HTR-8/SVneo (cell line): Measurements from ENCODE around the gene VAV1.

Experiments
- DNase-seq: peaks from one replicate; pipeline ENCODE4 v3.0.0; 2011; ENCODE audit warnings: low spot score, mixed read lengths; ENCODE audit not compliant: insufficient read length
- FAIRE-seq: peaks from 2 replicates; lab custom pipeline; 2011; peaks lifted over from hg19 to GRCh38; lab: Jason Lieb, UNC

The VAV1 gene

DNA sequence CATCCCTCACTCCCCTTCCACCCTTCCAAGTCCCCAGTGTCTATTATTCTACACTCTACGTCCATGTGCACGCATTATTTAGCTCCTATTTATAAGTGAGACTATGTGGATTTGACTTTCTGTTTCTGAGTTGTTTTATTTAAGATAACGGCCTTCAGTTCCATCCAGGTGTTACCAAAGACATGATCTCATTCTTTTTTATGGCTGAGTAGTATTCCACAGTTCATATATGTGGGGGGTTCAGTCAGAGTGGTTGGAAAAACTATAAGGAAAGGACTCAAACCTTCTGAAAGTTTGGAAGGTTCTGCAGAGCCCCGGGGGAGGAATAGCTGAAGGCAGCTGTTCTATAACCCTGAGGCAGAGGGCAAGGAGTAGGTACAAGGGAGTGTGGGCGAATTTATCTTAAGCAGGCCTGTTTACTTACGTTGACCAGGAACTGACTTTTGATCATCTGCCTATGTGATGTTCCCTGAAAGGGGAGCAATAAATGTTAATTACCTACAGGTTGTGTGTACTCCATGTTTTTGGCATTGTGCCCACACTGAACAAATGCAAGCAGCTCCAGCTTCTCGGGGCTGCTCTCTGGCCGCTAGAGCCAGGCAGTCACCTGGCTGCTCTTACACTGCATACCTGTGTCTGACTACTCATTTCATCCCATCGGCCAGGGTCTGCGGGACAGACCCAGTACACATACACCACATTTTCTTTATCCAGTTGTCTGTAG is 101.4 kb downstream of the VAV1 start:
- DNase-seq: no peak
- no peak for FAIRE-seq

DNA sequence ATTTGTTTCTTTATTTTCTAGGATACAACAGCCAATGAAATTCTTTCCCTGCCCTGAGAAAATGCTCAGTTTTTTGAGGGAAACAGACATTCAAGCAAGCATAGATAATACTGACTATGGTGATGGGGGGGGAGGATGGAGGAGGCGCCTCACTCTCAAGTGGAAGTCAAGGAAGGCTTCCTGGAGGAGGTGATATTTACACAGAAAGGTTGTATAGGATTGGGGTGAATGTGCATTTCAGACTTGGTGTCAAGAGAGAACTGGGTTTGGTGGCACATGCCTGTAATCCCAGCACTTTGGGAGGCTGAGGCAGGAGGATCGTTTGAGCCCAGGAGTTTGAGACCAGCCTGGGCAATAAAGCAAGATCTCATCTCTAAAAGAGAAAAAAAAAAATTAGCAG is 102.7 kb downstream of the VAV1 start:
- no peak for FAIRE-seq

DNA sequence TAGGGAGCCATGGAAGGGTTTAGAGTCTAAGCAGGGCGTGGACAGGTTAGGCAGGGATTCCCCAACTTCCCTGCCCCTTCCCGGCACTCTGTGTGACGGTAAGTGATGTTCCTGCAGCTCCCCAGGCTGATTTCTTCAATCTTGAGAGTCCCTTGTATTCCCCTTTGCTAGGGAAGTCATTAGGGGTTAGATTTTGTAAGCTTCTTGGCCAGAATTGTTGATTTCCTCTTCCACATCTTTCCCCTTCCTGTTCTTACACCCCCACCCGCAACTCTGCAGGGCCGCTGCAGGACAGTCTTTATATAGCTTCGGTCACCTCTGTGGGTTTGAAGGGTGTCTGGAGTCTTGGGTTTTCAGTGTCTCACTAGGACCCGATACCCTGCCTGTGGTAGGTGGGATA is 104.2 kb downstream of the VAV1 start:
- FAIRE-seq (no peak), DNase-seq (no peak)

More for the DNA sequence above, 102.7 kb downstream of the VAV1 start:
- no peak for DNase-seq

DNA sequence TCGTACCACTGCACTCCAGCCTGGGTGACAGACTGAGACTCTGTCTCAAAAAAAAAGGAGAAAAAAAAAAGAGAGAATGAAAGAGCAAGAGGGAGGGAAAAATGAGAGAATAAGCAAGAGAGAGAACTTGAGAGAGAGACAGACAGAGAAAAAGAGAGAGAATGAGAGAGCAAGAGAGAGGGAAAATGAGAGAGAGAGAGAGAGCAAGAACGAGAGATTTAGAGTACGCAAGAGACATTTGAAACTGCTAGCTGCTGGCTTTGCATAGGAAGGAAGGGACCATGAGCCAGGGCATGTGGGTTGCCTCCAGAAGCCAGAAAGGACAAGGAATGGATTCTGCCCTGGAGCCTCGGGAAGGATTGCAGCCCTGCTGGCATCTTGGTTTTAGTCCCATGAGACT is 105.3 kb downstream of the VAV1 start:
- no peak for FAIRE-seq
- no peak for DNase-seq

DNA sequence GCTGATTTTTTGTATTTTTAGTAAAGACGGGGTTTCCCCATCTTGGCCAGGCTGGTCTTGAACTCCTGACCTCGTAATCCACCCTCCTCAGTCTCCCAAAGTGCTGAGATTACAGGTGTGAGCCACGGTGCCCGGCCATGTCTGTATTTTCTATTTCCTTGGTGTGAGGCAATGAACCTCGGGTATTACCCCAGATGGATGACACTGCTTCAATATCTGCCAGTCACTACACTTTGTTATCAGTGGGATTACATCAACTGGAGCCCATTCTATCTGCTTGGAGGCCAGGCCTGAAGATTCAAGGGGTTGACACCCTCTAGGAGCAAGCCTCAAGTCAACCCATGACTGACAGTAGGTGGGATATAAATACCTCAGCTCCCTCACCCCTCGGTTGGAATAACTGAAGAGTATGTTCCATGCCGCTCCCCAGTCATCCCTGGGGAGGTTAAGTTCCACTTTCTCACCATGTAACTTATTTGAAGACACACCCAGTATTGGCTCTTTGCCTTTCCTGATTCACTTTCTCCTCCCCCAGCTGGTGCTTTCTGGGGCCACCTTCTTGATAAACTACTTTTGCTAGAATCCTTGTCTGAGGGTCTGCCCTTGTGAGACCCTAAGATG is 113.9 kb downstream of the VAV1 start:
- FAIRE-seq: no peak
- no peak for DNase-seq

DNA sequence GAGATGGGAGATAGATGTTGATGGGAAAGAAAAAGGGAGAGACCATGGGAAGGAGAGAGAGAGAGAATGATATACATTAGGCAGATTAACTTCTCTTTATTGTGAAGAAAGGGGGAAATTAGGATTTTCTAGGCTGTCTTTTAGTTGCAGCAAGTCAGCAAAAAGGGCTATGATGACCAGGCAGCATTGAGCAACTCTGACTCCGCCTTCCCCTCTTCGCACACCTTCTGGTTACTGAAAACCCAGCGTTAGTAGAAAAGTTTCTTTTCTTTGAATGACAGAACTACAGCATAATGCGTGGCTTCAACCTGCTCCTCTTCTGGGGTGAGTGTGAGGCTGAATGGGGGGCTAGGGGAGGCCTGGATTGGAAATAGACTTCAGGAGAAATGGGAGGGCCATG is 114.8 kb downstream of the VAV1 start, which contains the start of gene ADGRE1:
TSS of gene ADGRE1 (plus strand) at position 264 of the 400 bp plus-strand sequence. CDS start at position 294, 30 bp downstream.
- no peak for DNase-seq

DNA sequence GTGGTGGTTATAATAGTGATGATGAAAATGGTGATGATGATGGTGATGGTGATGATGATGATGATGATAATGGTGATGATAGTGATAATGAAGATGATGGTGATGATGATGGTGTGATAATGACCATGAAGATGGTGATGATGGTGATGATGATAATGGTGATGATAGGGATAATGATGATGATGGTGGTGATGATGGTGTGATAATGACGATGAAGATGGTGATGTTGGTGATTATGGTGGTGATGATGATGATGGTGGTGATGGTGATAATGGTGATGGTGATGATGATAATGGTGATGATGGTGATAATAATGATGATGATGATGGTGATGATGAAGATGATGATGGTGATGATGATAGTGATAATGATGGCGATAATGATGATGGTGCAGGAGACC is 116.5 kb downstream of the VAV1 start:
- peak; percentile 84 for FAIRE-seq
- no peak for DNase-seq

More for the DNA sequence above, 114.8 kb downstream of the VAV1 start, which contains the start of gene ADGRE1:
- no peak for FAIRE-seq

DNA sequence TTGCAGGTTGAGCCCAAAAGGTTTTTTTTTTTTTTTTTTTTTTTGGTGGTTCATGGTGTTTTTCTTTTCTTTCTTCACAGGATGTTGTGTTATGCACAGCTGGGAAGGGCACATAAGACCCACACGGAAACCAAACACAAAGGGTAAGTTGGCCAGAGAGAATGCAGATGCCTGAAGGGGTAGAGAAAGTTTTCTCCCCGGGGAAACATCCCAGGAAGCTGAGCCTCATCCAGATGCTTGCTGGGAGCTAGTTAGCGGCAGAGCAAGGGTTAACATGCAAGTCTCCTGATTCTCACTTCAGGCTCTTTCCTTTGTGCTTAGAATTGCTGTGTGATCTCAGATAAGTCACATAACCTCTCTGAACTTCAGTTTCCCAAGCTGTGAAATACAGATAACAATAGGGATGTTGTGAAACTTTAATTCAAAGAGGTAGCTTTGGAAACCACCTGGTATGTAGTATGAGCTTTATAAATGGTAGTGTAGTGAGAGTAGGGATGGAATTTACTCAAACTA is 117.9 kb downstream of the VAV1 start:
- DNase-seq (no peak), FAIRE-seq (no peak)

DNA sequence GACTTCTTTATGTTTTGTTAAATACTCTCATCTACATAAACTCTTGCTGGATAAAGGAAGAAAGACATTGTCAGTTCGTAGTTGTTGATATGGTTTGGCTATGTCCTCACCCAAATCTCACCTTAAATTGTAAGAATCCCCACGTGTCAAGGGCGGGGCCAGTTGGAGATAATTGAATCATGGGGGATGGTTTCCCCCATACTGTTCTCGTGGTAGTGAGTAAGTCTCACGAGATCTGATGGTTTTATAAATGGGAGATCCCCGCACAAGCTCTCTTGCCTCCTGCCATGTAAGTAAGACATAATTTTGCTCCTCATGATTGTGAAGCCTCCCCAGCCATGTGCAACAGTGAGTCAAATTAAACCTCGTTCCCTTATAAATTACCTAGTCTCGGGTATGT is 118.4 kb downstream of the VAV1 start:
- FAIRE-seq: no peak
- DNase-seq: no peak

DNA sequence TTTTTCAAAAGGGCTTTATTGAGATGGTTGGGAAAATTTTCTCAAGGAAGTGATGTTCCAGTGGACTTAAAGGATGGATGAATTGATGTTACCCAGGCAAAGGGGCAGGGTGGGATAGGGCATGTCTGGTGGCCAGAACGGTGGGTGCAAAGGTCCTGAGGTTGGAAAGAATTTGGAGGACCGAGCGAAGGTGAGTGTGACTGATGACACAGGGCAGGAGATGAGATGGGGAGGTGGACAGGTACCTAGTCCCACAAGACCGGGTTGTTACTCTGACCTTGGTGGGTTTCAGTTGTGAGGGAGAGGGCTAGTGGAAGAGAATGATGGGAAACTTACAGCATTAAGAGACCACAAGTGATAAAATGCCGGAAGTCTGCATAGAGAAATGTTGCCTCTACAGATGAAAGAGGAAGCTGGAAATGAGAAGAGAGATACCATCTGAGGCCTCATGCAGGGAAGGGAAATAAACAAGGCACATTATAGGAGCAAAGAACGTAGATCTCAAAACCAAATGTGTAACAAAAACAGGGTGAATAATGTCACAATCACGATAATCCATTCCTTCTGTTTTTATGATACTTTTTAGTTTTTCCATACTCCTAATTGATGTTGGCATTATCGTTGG is 119.4 kb downstream of the VAV1 start:
- FAIRE-seq: no peak
- DNase-seq: no peak

DNA sequence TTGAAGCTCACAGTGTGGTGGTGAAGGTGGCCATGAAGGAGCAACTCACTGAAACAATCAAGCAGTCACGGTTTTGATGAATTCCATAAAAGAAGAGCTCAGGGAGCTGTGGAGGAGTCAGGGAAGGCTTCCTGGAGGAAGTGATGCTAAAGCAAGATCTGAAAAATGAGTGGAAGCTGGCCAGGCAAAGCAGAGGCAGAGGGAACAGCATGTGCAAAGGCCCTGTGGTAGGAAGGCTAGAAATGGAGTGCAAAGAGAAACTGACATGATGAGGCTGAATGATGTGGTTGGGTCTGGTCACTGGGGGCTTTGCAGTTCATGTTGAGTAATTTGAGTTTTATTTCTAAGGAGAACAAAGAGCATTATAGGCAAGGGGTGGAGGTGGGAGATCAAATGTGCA is 121.8 kb downstream of the VAV1 start:
- DNase-seq (no peak), FAIRE-seq (no peak)

DNA sequence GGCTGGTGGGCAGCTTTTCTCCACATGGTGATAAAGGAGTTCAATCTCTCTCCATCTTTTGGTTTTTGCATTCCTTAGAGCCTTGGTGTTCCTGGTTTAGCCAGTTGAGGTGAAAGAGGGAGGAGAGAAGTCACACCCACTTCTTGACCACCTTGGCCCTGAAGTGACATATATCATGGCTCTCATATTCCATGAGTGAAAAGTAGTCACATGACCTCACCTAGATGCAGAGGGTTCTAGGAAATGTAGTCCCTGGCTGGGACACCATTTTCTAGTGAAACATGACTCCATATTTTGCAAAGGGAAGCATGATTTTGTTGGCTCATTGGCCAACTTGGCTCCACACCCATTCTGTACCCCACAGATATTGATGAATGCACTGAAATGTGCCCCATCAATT is 130.9 kb downstream of the VAV1 start:
- FAIRE-seq (no peak), DNase-seq (no peak)

DNA sequence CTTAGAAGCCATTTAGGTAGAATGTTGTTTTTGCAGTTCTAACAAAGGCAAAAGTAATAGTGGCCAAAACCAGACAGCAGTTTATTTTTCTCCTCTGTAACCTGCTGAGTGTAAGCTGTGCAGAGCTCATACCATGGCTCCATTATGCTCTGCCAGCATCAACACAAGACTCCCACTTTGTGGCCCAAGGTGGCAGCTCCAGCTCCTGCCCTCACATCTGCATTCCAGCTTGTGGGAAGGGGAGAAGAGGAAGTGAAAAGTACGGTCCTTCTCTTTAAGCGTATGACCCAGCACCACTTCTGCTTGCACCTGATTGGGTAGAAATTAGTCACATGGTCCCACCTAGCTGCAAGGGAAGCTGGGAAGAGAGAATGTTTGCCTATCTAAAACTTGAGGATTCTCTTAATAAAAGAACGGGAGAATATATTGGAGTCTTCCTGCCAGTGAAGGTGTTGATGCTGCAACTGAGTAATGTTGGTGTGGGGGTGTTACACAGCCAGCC is 134.1 kb downstream of the VAV1 start:
- no peak for DNase-seq
- no peak for FAIRE-seq
